NCI-H2196 (cell line): ENCODE results near the gene IER2.

Source experiments
- DNase-seq: peaks from one replicate; lab custom pipeline; 2025; ENCODE audit not compliant: unreplicated experiment; lab: John Stamatoyannopoulos, UW

IER2 gene, protein sequence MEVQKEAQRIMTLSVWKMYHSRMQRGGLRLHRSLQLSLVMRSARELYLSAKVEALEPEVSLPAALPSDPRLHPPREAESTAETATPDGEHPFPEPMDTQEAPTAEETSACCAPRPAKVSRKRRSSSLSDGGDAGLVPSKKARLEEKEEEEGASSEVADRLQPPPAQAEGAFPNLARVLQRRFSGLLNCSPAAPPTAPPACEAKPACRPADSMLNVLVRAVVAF

DNA sequence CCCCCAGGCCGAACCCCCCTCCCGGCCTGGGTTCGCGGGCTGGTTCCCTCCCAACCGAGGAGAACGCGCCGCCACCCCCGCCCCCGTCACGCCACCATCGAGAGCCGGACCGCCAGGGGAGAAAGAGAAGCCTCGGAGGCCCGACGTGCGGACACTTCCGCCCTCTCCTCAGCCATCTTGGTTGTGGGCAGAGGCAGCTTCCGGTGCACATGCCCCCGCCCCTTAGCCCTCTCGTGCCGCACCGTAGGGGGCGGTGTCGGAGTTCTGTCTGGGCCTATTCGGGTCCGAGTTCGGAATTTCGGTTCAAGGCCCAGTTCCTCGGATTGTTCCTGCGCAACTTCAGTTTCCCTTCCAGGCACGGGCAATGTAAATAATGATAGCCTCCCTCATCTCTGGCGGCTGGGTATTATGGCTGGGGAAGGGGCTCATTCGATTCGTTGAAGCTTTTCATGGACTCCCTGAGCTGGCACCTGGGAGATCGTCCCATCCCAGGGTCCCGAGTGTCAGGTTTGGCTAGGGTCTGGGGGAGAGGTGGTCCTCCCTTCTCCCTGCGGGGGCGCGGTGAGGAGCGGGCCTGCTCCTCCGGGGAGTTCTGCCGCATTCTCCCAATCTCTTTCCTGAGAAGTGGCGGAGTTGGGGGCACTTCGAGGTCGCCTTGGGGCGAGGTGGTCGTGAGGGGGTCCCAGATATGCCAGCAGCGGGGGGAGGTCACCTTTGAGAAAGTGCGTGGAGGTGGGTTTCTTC is at the start of gene IER2, which contains the start of gene STX10:
Gene IER2, plus strand, starts transcription at position 225 of the 744 bp plus-strand sequence. CDS start 2,776 bp downstream, outside the sequence.
Gene STX10, minus strand, starts transcription at position 189 of the 744 bp plus-strand sequence. CDS start 202 bp downstream, outside the sequence.
- peak; percentile 92 for DNase-seq

DNA sequence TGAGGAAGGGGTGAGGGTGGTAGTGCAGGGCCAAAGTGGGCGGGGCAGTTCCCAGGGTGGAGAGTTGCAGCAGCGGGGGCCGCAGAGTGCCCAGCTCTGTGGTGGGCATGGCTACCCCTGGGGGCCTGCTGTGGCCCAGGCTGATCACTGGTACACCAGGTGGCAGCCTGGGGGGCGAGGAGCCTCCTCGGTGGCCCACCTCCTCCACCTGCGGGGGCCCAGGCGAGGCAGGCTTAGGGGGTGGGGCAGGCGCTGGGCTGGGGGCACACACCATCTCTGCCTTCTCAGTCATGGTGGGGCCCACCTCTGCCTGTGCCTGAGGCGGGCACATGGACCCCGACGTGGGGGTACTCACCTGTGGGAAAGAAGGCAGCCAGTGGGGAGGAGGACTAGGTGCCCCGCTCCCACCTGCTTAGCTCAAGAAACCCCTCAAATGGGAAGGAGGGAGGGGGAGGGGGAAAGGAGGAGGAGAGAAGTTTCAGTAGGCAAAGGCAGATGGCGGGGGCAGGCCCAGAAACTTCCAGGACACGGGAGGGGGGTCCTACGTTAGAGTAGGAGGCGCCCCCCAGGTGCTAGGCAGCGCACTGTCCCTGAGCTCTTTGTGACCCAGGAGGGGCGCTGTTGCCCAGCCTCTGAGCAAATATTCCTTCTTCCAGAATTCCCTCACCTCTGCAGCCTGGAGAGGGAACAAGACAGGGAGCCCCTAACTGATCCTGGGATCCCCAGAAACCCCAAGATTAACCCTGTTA is 49.2 kb upstream of the IER2 start:
- no peak for DNase-seq

DNA sequence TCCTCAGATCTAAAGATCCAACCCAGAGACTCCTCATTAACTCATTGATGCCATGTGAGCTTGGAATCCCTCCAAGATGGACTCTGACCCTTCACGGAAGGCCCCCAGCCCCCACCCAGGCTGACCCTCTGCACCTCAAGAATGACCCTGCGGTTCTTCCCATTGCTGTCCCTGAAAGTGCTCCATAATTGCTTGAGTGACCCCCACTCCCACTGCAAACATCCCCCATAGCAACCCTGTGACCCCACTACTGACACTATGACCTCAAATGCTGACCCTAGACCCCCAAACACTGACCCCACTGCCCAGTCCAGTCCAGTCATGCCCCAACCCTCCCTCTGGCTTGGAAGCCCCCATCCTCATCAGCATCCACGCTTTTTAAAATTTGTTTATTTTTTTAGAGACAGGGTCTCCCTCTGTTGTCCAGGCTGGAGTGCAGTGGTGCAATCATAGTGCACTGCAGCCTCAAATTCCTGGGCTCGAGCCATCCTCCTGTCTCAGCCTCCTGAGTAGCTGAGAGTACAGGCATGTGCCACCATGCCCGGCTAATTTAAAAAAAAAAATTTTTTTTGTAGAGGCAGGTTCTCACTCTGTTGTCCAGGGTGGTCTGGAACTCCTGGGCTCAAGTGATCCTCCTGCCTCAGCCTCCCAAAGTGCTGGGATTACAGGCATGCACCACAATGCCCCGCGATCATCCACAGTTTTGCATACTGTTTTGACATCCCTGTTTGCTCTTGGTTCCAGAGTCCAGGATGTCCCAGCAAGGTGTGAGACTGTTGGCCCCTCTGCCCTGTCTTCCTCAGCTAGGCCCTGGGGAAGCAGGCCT is 48.4 kb upstream of the IER2 start:
- DNase-seq = no peak

DNA sequence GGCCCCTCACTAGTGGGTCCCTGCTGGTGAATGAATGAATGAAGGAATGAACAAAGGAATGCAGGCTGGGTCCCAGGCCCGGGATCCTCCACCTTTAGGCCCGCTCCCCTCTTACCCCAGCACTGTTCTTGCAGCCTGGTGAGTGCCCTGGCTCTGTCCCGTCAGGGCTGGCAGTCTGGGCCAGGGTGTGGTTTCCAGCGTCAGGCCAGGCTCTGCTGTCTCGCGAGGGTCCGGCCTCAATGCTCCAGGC is 47.9 kb upstream of the IER2 start:
- no peak for DNase-seq

DNA sequence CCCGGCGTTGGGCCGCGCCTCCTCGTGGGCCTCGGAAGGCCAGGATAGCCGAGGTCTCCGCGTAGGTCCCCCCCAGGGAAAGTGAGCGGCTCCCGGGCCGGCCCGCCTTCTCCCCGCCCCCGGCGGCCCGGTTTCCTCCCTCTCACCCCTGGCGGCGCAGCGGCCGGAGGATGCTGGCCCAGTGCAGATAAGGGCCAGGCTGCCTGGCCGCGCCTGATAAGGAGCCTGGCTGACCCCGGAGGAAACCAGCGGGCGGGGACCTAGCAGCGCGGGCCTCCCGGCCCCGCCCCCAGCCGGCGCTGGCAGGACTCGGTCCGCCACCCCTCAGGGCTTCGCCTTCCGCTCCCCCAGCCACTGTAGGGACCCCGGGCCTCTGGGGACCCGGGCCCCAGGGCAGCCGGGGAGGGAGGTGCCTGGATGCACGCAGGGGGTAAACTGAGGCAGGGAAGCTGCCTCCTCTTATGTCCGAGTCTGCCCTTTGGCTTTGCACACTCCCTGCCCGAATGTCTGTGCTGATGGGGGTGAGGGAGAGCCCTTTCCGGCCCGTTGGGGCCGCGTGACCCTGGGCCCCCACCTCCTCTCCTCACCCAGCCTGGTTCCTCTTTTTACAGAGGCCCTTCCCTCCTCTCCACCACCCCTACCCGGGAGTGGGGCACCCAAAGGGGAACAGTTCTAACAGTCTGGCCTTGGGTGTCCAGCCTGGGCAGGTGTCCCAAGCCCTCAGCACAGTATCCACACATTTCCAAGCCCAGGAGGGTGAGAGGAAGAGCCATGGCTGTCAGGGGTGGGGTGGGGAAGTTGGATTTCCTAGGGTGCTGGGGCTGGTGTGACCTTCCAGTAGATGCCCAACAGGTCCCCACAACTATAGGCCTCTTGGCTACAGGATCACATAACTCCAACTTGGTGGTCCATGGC is 47.3 kb upstream of the IER2 start, which contains the start of gene LYL1:
Gene LYL1, minus strand, starts transcription at position 193 of the 915 bp plus-strand sequence. CDS start 1,687 bp downstream, outside the sequence.
- DNase-seq = no peak

DNA sequence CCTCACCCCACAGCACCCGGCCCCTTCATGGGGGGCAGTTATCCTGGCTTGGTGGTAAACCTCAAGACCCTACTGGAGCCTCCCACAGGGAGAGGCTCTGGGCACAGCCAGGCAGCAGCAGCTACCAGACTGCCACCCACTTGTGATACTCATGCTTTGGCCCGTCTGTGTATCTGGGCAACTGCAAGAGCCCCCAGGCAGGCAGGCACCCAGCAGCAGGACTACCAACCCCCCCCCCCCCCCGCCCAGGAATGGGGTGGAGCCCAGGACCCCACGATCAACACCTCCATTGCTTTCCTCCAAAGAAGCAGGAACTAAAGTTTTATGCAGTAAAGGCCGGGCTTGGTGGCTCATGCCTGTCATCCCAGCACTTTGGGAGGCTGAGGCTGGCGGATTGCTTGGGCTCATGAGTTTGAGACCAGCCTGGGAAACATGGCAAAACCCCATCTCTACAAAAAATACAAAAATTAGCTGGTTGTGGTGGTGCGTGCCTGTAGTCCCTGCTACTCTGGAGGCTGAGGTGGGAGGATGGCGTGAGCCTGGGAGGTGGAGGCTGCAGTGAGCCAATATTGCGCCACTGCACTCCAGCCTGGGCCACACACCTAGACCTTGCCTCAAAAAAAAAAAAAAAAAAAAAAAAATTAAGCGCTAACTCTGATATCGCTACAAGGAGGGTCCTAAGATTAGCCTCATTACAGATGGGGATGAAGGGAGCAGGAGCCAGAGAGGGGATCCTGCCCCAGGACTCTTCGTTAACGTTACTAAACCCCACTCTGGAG is 46.4 kb upstream of the IER2 start:
- DNase-seq = no peak

DNA sequence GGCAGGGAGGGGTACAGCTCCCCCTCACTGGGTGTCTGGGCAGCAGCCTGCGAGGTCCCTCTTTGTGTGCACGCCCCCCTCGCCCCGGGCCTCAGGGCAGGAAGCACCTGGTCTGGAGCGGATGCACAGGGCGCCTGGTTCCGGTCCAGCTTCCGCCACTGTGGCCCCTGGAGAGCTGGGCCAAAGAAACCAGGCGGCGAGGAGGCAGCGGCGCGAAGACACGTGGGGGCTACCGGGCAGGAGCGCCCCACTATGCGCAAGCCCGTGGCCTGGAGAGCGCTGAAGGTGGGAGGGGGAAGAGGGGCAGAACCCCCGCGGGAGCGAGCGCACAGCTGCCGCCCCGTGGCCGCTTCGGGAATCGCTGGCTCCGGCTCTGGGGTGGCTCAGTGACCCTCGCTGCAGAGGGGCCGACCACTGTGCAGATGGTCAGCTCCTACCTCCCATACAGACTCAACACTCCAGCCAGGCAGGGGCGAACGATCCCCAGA is 45.8 kb upstream of the IER2 start:
- DNase-seq = no peak

DNA sequence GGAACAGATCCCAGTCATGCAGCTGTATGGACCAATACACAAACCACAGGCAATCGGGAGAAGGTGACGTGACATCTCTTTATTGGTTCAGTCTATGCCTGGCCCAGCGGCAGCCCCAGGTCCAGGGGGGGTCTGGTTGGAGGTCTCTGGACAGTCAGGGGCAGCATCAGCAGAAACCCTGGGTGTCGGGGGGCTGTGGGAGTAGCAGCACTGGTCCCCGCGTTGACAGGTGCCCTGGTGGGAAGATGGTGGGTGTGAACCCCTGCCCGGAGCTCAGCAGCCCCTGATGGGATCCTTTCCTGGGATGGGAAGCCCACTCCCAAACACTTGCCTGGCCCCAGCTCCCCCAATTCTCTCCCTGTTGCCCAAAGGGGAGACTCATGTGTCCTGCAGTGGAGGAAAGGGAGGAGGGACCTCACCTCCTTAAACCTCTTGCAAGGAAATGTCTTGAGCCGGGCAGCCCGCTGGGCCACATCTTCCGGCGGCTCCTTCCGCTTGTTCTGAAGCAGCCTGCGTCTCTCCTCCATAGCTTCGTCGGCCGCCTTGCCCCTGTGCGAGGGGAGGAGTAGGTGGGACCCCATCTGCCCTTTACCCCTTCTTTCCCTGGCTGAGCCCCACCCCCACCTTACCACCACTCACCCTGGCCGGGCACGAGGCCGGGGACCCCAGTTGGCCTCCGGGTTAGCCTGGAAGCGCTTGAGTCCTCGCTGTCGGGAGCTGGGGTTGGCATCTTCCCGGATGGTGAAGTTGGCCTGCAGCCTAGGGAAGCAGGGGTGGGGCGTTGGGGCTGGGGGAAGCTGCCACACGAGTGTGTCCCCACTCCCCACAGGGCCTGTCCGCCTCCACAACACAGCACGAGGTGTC is 45.1 kb upstream of the IER2 start:
- DNase-seq = no peak

DNA sequence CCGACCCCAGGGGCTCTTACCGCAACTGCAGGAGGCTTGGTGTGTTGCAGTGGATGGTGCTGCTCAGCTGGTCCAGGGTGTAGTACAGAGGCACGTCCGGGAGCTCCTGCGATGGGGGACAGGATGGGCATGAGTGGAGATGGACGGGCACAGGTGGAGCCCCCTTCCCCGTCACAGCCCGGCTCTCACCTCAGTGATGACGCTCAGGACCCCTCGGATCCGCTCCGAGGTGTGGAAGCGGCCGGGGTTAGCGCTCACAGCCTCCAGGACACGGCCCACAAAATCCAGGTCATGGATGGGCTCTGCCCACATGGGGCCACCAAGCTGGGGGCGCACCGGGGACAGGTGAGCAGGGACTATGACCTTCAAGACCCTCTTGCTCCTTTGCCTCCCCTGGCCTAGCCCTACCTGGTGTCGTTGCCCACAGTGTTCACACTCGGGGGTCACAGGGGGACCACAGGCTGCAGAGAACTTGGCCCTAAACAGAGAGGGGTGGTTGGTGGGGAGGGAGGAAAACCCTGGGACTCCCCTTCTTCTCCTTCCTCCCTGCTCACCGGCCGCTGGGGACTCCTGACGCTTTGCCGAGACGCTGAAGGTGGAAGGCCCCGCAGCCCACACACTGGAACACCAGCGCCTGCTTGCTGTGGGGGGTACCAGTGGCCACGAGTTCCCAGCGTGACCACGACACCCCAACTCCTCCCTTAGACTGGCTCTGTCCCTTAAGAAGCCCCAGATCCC is 40.7 kb upstream of the IER2 start:
- DNase-seq = no peak

DNA sequence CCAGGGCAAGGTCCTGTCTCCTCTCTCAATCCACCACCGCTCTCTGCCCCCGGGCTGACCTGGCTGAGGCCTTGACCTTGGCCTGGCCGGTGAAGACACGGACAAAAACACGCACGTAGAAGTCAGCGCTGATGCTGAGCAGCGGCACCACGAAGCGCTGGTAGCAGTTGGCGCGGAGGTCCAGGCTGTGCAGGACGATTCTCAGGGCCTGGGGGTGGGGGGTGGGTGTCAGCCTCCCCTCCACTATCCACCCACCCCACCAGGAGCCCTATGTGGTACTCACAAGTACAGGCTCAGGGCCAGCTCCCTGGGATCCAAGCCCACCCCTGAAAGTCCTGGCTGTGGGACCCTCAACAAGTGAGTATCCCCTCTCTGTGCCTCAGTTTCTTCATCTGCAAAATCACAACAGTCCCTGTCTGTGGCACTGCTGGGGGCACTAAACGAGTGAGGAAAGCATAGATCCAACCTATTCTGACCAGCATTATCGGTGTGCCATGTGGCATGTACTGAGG is 40.1 kb upstream of the IER2 start:
- DNase-seq = no peak

DNA sequence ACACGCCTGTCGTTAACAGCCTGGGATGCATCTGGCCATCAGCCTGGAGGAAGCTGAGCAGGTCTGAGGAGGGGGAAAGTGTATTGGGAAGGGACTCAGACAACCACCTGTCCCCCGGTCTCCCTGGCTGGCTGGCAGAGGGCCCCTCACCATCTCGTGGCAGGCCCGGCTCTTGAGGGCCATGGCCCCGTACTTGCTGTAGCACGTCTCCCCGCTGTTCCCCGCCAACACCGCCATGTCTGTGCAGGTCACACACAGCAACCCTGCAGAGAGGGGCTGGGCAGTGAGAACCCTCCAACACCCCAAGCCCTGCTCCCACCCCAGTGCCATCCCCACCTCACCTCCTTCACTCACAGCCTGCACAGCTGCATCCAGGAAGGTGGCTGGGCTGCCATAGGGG is 37.7 kb upstream of the IER2 start:
- no peak for DNase-seq

DNA sequence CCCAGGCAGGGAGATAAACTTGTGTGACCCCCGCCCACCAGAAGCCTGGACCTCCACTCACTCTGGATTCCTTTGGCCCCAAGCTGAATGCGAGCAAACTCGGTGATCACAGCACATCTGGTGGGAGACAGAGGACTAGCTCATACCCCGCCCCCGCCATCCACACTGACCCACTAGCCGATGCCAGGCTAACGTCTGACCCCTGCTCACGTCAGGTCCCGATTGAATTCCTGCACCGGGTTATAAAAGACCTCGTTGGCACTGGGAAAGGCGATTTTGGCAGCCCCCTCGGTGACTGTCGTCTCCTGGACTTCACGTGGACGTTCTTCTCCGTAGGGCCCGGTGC is 34.3 kb upstream of the IER2 start:
- no peak for DNase-seq

DNA sequence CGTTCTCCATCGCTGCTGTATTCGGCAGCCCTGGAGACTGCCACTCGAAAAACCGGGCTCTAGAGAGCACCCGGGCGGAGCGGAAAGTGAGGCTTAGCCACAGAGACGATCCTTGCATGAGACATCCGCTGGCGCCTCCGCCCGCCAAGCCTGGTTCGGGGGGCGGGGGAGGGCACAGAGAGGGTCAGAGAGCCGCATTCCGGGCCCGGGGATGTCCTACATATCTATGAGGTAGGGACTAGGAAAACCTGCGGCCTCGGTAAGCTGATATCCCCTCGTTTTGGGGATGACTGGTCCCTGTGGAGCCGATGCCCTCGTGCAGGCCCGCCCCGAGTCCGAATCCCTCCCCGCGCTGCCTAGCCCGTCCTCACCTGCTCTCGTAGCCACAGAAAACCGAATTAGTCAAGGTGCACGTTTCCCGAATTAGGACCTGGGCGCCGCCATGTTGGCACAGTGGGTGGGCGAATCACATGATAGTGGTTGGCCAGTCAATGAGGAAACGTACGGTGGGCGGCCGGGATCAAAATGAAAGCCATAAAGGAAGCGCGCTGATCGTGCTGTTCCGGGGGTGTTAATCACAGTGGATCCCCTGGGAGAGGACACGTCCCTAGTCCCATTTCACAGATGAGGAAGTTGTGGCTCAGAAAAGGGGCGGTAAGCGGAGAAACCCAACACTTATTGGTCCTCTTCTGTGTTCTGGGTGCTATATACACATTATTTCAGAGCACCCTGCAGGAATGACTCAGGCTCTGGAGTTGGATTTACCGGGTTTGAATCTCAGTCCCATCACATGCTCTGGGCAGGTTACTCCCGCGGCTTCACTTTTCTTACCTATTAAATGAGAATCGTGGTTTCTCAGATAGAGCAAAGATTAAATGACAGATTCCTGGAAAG is 33.7 kb upstream of the IER2 start, which contains the start of gene TRMT1:
Gene TRMT1, minus strand, starts transcription at position 459 of the 894 bp plus-strand sequence. Its CDS starts 341 bp downstream, at position 118.
- peak; percentile 85 for DNase-seq

DNA sequence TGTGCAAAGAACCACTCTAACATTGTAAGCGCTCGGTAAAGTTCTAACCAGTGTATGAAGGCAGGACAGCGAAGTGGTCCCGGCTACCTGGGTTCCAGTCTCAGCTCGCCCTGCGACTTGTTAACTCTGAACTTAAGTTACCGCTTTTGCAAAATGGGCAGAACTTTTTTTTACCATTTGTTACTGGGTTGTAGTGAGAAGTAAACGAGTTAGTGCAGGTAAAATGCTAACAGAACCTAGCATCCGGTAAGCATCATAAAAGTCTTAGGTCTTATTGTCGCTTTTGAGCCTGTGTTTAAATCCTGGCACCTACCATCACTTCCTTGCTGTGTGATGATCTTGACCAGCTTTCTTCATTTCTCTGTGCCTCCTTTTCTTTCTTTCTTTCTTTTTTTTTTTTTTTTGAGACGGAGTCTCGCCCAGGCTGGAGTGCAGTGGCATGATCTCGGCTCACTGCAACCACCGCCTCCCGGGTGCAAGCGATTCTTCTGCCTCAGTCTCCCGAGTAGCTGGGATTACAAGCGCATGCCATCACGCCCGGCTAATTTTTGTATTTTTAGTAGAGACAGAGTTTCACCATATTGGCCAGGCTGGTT is 32.9 kb upstream of the IER2 start:
- no peak for DNase-seq

DNA sequence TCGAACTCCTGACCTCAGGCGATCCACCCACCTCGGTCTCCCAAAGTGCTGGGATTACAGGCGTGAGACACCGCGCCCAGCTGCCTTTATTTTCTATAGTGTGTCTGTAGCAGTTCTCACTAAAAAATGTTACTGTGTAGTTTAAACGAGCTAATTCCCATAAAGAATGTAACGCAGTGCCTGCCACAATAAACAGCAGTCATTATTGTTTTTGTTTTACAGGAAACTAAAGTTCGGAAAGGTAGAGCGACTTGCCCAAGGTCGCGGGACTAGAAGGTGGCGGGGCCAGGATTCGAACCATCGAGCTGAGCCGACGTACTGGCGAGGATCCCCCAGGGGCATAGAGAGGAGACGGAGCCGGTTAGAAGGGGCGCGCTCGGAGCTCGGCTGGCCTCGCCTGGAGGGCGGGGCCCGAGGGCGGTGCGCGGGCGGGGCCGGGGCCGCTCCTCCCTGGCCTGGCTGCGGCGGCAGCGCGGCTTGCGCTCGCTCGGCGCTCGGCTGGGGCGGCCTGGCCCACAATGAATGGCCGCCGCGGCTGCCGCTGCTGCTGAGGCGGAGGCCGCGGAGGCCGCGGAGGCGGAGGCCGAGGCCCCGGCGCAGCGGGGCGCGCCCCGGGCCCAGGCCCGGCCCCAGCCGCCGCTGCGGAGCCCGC is 32.3 kb upstream of the IER2 start, which contains the start of gene NACC1:
Gene NACC1, plus strand, starts transcription at position 493 of the 652 bp plus-strand sequence. CDS start 16,944 bp downstream, outside the sequence.
- peak; percentile 93 for DNase-seq
